ENCODE data around the gene GOT1. TPM values are rescaled to one million over a fixed set of nuclear protein-coding genes. Genes with fewer than 3 reads are reported as not detected.
A peak's percentile ranks its signal among the peaks of the same experiment; 100 is the strongest.

Gene GOT1
- total and polyA plus RNA-seq, 2 donors (not counting 3 experiments of a cell fraction or from before 2014, with no cell fraction given) = 14.4 to 36.3 TPM

DNA sequence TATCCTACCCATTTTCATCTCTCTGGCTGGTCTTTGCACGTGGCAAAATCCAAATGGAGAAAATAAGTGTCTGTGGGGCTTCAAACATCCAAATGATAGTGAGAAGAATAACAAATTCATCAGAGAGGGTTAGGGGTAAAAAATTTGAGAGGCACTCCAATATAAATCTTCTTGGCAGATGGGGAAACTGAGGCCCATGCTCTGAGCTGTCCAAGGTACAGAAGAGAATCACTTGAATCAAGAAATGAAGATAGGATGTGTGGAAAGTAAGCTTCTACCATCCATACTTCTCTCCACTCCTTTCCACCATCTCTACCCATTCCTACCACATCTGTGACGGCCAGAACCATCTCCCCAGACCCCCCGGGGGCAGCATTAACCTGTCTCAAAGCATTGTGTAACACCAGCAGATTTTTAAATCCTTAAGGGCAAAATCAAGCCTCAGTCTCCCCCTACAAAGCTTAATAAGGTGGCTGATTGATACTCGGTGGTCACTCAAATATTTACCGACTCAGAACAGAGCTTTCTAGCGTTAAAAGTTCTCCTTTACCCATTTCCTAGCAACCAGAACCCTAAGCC is 818 bp downstream of the GOT1 start:
- Histone ChIP-seq H3K27ac (ENCODE audit: insufficient read depth, low read depth, low read length) (no peak overlapping the region), H3K9me1 (replicated peaks; ENCODE audit: control insufficient read depth, extremely low read depth, insufficient read depth, low read length) (no peaks in the 10 kb centered on the region), H3K4me3 (replicated peaks in 1 of 3; ENCODE audit: insufficient read depth in 1 of 3, low read depth in 1 of 3, low read length in 3 of 3) (peak overlapping the region; percentile 53 to 87 (median 74)), H3K9ac (replicated peaks; ENCODE audit: extremely low read depth, insufficient read depth, low read length) (peak overlapping the region; percentile 61), H3K9me3 (replicated peaks; ENCODE audit: control insufficient read depth, insufficient read depth, low read length) (no peaks in the 10 kb centered on the region), H3K4me1 (ENCODE audit: control insufficient read depth, extremely low read depth, insufficient read depth, low read length) (peaks cover 14% of the 10 kb centered on the region), H3K79me2 (ENCODE audit: control insufficient read depth, insufficient read depth, low read length) (peaks cover 16% of the 10 kb centered on the region), H3K4me2 (ENCODE audit: insufficient read depth, low read length) (peak overlapping the region; percentile 90), H3K27me3 (ENCODE audit: control insufficient read depth in 2 of 2, insufficient read depth in 2 of 2, low read length in 2 of 2) (no peaks in the 10 kb centered on the region), H4K20me1 (replicated peaks; ENCODE audit: control insufficient read depth, extremely low read depth, insufficient read depth, low read length) (no peaks in the 10 kb centered on the region), H3K36me3 (ENCODE audit: control insufficient read depth in 2 of 2, extremely low read depth in 1 of 2, insufficient read depth in 2 of 2, low read length in 2 of 2) (no peaks in the 10 kb centered on the region), H2AFZ (ENCODE audit: low read depth, low read length) (no peak overlapping the region)
- TF ChIP-seq MAX (IDR thresholded peaks at IDR 0.05; ENCODE audit: insufficient read depth, insufficient read length) = no peak
- TF ChIP-seq, protein P1, sequence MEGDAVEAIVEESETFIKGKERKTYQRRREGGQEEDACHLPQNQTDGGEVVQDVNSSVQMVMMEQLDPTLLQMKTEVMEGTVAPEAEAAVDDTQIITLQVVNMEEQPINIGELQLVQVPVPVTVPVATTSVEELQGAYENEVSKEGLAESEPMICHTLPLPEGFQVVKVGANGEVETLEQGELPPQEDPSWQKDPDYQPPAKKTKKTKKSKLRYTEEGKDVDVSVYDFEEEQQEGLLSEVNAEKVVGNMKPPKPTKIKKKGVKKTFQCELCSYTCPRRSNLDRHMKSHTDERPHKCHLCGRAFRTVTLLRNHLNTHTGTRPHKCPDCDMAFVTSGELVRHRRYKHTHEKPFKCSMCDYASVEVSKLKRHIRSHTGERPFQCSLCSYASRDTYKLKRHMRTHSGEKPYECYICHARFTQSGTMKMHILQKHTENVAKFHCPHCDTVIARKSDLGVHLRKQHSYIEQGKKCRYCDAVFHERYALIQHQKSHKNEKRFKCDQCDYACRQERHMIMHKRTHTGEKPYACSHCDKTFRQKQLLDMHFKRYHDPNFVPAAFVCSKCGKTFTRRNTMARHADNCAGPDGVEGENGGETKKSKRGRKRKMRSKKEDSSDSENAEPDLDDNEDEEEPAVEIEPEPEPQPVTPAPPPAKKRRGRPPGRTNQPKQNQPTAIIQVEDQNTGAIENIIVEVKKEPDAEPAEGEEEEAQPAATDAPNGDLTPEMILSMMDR (IDR thresholded peaks at IDR 0.05; ENCODE audit: extremely low read depth in 1 of 2, insufficient read depth in 1 of 2, low read depth in 1 of 2, low read length in 2 of 2) = no peak
- TF ChIP-seq POLR2A (IDR thresholded peaks at IDR 0.05; ENCODE audit: low read depth, low read length) = no peak
- TF ChIP-seq MYC (IDR thresholded peaks at IDR 0.05; ENCODE audit: low read depth, low read length) = no peak
- TF ChIP-seq EZH2 (IDR thresholded peaks at IDR 0.05; ENCODE audit: borderline replicate concordance, low read depth, low read length, severe bottlenecking) = no peak
- TF ChIP-seq JUN (IDR thresholded peaks at IDR 0.05; ENCODE audit: borderline replicate concordance, insufficient read depth, insufficient read length, low read depth) = no peak
- TF ChIP-seq FOS (IDR thresholded peaks at IDR 0.05; ENCODE audit: borderline replicate concordance, insufficient read depth, low read length) = no peak
- TF ChIP-seq POLR2AphosphoS5 (IDR thresholded peaks at IDR 0.05; ENCODE audit: insufficient read depth, low read depth, low read length) = no peak
- no peak for TF ChIP-seq GATA2 (IDR thresholded peaks at IDR 0.05; ENCODE audit: insufficient read depth, insufficient read length, low read depth, low read length)
- intact Hi-C loops (cut with micrococcal nuclease) (loop anchor here (1.0 to 5.0 kb wide), 4 partner anchors 26 to 963 kb away; no protein-coding TSS in a partner anchor), dilution Hi-C loops (cut with MboI; ENCODE audit: extremely low pct_ligation_motif_present, low sequenced_read_pairs) (loop anchor here (25.0 kb wide), 1 partner anchor 183 kb away; the partner anchor contains the start of gene SLC25A28)
- POLR2A ChIA-PET = no interaction called here
- no peak for FAIRE-seq
- DNase-seq (ENCODE audit: low read depth, low spot score) = no peak
- CTCF ChIA-PET = interaction anchor here (1.0 to 7.9 kb wide), 5 partner anchors 32 to 191 kb away, joined by 3 to 151 read pairs (median 3); partner anchors contain the start of gene SLC25A28
- no TSS peak for BruUV-seq (replicated peaks)

Data from endothelial cell of umbilical vein (primary cell).